Measurements from ENCODE around the gene RABGAP1L.
"Not testable (repeated sequence)": the region's sequence is repeated elsewhere in the genome, so short reads cannot be mapped to it uniquely, and the experiment has no call there.

Gene RABGAP1L

GRCh38 chr1:174408146-174408545, 248.8 kb downstream of the RABGAP1L start:
- DNase-seq (ENCODE audit: low read depth in 2 of 2) = no peak
- H3K4me3 ChIP-seq (replicated peaks in 1 of 2; ENCODE audit: low read depth in 2 of 2, low read length in 2 of 2) = no peak overlapping the region
- TF ChIP-seq CTCF (IDR thresholded peaks at IDR 0.05; ENCODE audit: low read depth, low read length) = no peak

GRCh38 chr1:174409801-174410200, 250.5 kb downstream of the RABGAP1L start:
- not testable (repeated sequence) for DNase-seq (ENCODE audit: low read depth in 2 of 2)

GRCh38 chr1:174413632-174414031, 254.3 kb downstream of the RABGAP1L start:
- H3K4me3 ChIP-seq (replicated peaks in 1 of 2; ENCODE audit: low read depth in 2 of 2, low read length in 2 of 2) = no peak overlapping the region
- peak; percentile 12 to 55 for DNase-seq (ENCODE audit: low read depth in 2 of 2)
- TF ChIP-seq CTCF (IDR thresholded peaks at IDR 0.05; ENCODE audit: low read depth, low read length) = peak; percentile 65

More at GRCh38 chr1:174409801-174410200, 250.5 kb downstream of the RABGAP1L start:
- H3K4me3 ChIP-seq (replicated peaks in 1 of 2; ENCODE audit: low read depth in 2 of 2, low read length in 2 of 2) = not testable (repeated sequence)

- peak in 1 of 2 donors; percentile 20 for DNase-seq (ENCODE audit: low read depth in 2 of 2)
Measured at GRCh38 chr1:174414203-174414602, 254.9 kb downstream of the RABGAP1L start.

GRCh38 chr1:174415506-174415905, 256.2 kb downstream of the RABGAP1L start:
- TF ChIP-seq CTCF (IDR thresholded peaks at IDR 0.05; ENCODE audit: low read depth, low read length) = no peak
- H3K4me3 ChIP-seq (replicated peaks in 1 of 2; ENCODE audit: low read depth in 2 of 2, low read length in 2 of 2) = no peak overlapping the region
- DNase-seq (ENCODE audit: low read depth in 2 of 2) = no peak

More at GRCh38 chr1:174414203-174414602, 254.9 kb downstream of the RABGAP1L start:
- TF ChIP-seq CTCF (IDR thresholded peaks at IDR 0.05; ENCODE audit: low read depth, low read length) = no peak
- H3K4me3 ChIP-seq (replicated peaks in 1 of 2; ENCODE audit: low read depth in 2 of 2, low read length in 2 of 2) = peak overlapping the region in 1 of 2 donors; percentile 11

- TF ChIP-seq CTCF (IDR thresholded peaks at IDR 0.05; ENCODE audit: low read depth, low read length) = no peak
- no peak for DNase-seq (ENCODE audit: low read depth in 2 of 2)
- no peak overlapping the region for H3K4me3 ChIP-seq (replicated peaks in 1 of 2; ENCODE audit: low read depth in 2 of 2, low read length in 2 of 2)
Measured at GRCh38 chr1:174417921-174418320, 258.6 kb downstream of the RABGAP1L start.

- H3K4me3 ChIP-seq (replicated peaks in 1 of 2; ENCODE audit: low read depth in 2 of 2, low read length in 2 of 2) = no peak overlapping the region
- DNase-seq (ENCODE audit: low read depth in 2 of 2) = no peak
- TF ChIP-seq CTCF (IDR thresholded peaks at IDR 0.05; ENCODE audit: low read depth, low read length) = no peak
Measured at GRCh38 chr1:174425121-174425520, 265.8 kb downstream of the RABGAP1L start.
